IMR-90 (cell line): ENCODE measurements around the gene CACNB2. TPM values are rescaled to one million over a fixed set of nuclear protein-coding genes. Genes with fewer than 3 reads are reported as not detected.

Experiments
- ATAC-seq: fragments of 200-7000 bp; cut with Tn5 transposase; 2 replicates; pipeline ENCODE4 v1.9.1; 2020; ENCODE audit warnings: low read depth, mild to moderate bottlenecking, moderate library complexity
- BruUV-seq: library from RNA; stranded (reverse); fragments of 400-500 nt; replicated peaks from 2 replicates; lab custom pipeline; 2021; lab: Mats Ljungman, UMichigan
- CTCF ChIA-PET: fragments of 300-600 bp; formaldehyde crosslinking; extraction: SDS; loops from one replicate; lab custom pipeline; 2021; ENCODE audit warnings: antibody characterized with exemption; lab: Yijun Ruan, JAX
- POLR2A ChIA-PET: fragments of 300-600 bp; sonication (Branson Sonifier 250); formaldehyde crosslinking; loops from one replicate; lab custom pipeline; 2022; ENCODE audit warnings: antibody characterized with exemption; ENCODE audit not compliant: unreplicated experiment; lab: Charles Lee
- DNase-seq: peaks from one replicate; pipeline ENCODE4 v3.0.0; 2013
- H2AFZ ChIP-seq: replicated peaks from 2 replicates; pipeline ENCODE3; 2013; ENCODE audit warnings: low read length, mild to moderate bottlenecking; ENCODE audit not compliant: poor library complexity
- H2AK5ac ChIP-seq: 2 replicates; pipeline ENCODE4 v1.6.1; 2013; ENCODE audit warnings: low read depth, low read length, inconsistent platforms
- H2AK9ac ChIP-seq: replicated peaks from 2 replicates; pipeline ENCODE3; 2013; ENCODE audit warnings: mild to moderate bottlenecking, low read depth, low read length, moderate library complexity; ENCODE audit not compliant: poor library complexity
- H2BK120ac ChIP-seq: 2 replicates; pipeline ENCODE4 v1.6.1; 2013; ENCODE audit warnings: low read depth, low read length, inconsistent platforms
- H2BK15ac ChIP-seq: 3 replicates; pipeline ENCODE4 v1.6.1; 2013; ENCODE audit warnings: low read depth, low read length, inconsistent platforms
- H2BK20ac ChIP-seq: 2 replicates; pipeline ENCODE4 v1.6.1; 2013; ENCODE audit warnings: low read depth, mild to moderate bottlenecking, inconsistent platforms, low read length, moderate library complexity
- H2BK5ac ChIP-seq: 2 replicates; pipeline ENCODE4 v1.6.1; 2013; ENCODE audit warnings: mild to moderate bottlenecking, low read depth, low read length, inconsistent platforms; ENCODE audit not compliant: poor library complexity, severe bottlenecking
- H3K14ac ChIP-seq: replicated peaks from 2 replicates; pipeline ENCODE4 v1.6.1; 2013; ENCODE audit warnings: low read depth, low read length, inconsistent platforms
- H3K18ac ChIP-seq: 2 replicates; pipeline ENCODE4 v1.6.1; 2013; ENCODE audit warnings: low read depth, low read length, control low read depth
- H3K23ac ChIP-seq: 2 replicates; pipeline ENCODE4 v1.6.1; 2013; ENCODE audit warnings: low read depth, low read length, inconsistent platforms
- H3K27ac ChIP-seq: 2 replicates; pipeline ENCODE4 v1.5.1; 2013; ENCODE audit warnings: mild to moderate bottlenecking, control low read depth, low read length; ENCODE audit not compliant: insufficient read depth
- H3K27me3 ChIP-seq: 2 replicates; pipeline ENCODE4 v1.6.1; 2013; ENCODE audit warnings: low read length; ENCODE audit not compliant: control insufficient read depth, insufficient read depth
- H3K36me3 ChIP-seq: 2 replicates; pipeline ENCODE4 v1.6.1; 2013; ENCODE audit warnings: low read length, mixed read lengths; ENCODE audit not compliant: control insufficient read depth, insufficient read depth
- H3K4ac ChIP-seq: 2 replicates; pipeline ENCODE4 v1.6.1; 2013; ENCODE audit warnings: low read depth, low read length, inconsistent platforms
- H3K4me1 ChIP-seq: 2 replicates; pipeline ENCODE4 v1.6.1; 2013; ENCODE audit warnings: low read length, mixed read lengths; ENCODE audit not compliant: control insufficient read depth, insufficient read depth
- H3K4me2 ChIP-seq: 2 replicates; pipeline ENCODE4 v1.6.1; 2013; ENCODE audit warnings: low read depth, mild to moderate bottlenecking, control low read depth, low read length, moderate library complexity
- H3K4me3 ChIP-seq: 2 replicates; pipeline ENCODE4 v1.5.1; 2013; ENCODE audit warnings: low read depth, mild to moderate bottlenecking, control low read depth, low read length, moderate library complexity; ENCODE audit not compliant: insufficient read depth
- H3K56ac ChIP-seq: 2 replicates; pipeline ENCODE4 v1.6.1; 2013; ENCODE audit warnings: low read length, inconsistent platforms; ENCODE audit not compliant: insufficient read depth; ENCODE audit errors: extremely low read depth
- H3K79me1 ChIP-seq, 2 experiments: 2 replicates each; pipeline ENCODE4 v1.6.1; 2013; ENCODE audit warnings: low read length in 2 of 2, inconsistent platforms in 1 of 2, low read depth in 1 of 2
- H3K9ac ChIP-seq: 2 replicates; pipeline ENCODE4 v1.6.1; 2013; ENCODE audit warnings: low read depth, low read length, control low read depth
- H3K9me1 ChIP-seq: 2 replicates; pipeline ENCODE4 v1.6.1; 2013; ENCODE audit warnings: low read length, inconsistent platforms; ENCODE audit not compliant: insufficient read depth
- H3K9me3 ChIP-seq: 2 replicates; pipeline ENCODE4 v1.6.1; 2013; ENCODE audit warnings: low read length; ENCODE audit not compliant: control insufficient read depth, insufficient read depth
- H4K20me1 ChIP-seq: 2 replicates; pipeline ENCODE4 v1.6.1; 2013; ENCODE audit warnings: low read length, inconsistent platforms; ENCODE audit not compliant: insufficient read depth
- H4K5ac ChIP-seq: 2 replicates; pipeline ENCODE4 v1.6.1; 2013; ENCODE audit warnings: mild to moderate bottlenecking, low read depth, low read length, control low read depth
- H4K8ac ChIP-seq, 2 experiments: 2 replicates each; pipeline ENCODE4 v1.6.1; 2013; ENCODE audit warnings: low read depth in 2 of 2, low read length in 2 of 2, control low read depth in 1 of 2, inconsistent platforms in 1 of 2
- H4K91ac ChIP-seq: 2 replicates; pipeline ENCODE4 v1.6.1; 2013; ENCODE audit warnings: low read depth, low read length, inconsistent platforms; ENCODE audit not compliant: insufficient read depth
- BHLHE40 ChIP-seq: fragments of 150-350 bp; IDR thresholded peaks from 2 replicates; pipeline ENCODE4 v1.6.1; 2016; ENCODE audit warnings: mild to moderate bottlenecking, low read depth, low read length
- CHD1 ChIP-seq: IDR thresholded peaks from 2 replicates; pipeline ENCODE4 v1.6.1; 2012; ENCODE audit warnings: low read depth, low read length, improper control_type of control experiment
- CTCF ChIP-seq: conservative IDR thresholded peaks from 2 replicates; pipeline ENCODE4 v1.5.1; 2012; ENCODE audit warnings: mild to moderate bottlenecking, low read depth, low read length, improper control_type of control experiment
- FOS ChIP-seq: fragments of 150-350 bp; IDR thresholded peaks from 2 replicates; pipeline ENCODE4 v1.6.1; 2016; ENCODE audit warnings: low read depth, low read length
- MAFK ChIP-seq: IDR thresholded peaks from 2 replicates; pipeline ENCODE4 v1.6.1; 2012; ENCODE audit warnings: low read depth, low read length, improper control_type of control experiment
- MXI1 ChIP-seq: IDR thresholded peaks from 2 replicates; pipeline ENCODE4 v1.6.1; 2012; ENCODE audit warnings: low read depth, mild to moderate bottlenecking, low read length, moderate library complexity, borderline replicate concordance
- NFE2L2 ChIP-seq: fragments of 150-350 bp; IDR thresholded peaks from 2 replicates; pipeline ENCODE4 v1.6.1; 2016; ENCODE audit warnings: low read depth, mild to moderate bottlenecking, low read length
- POLR2A ChIP-seq: IDR thresholded peaks from 2 replicates; pipeline ENCODE4 v1.6.1; 2012; ENCODE audit warnings: mild to moderate bottlenecking, low read depth, low read length
- RAD21 ChIP-seq: IDR thresholded peaks from 2 replicates; pipeline ENCODE4 v1.6.1; 2012; ENCODE audit warnings: low read length, improper control_type of control experiment
- RCOR1 ChIP-seq: IDR thresholded peaks from 2 replicates; pipeline ENCODE4 v1.6.1; 2012; ENCODE audit warnings: mild to moderate bottlenecking, low read length, improper control_type of control experiment; ENCODE audit not compliant: insufficient replicate concordance
- RFX5 ChIP-seq: IDR thresholded peaks from 2 replicates; pipeline ENCODE4 v1.8.0; 2012; ENCODE audit warnings: low read depth, mild to moderate bottlenecking, low read length, moderate library complexity
- WGBS, 2 experiments: methylation state at CpG; one replicate each; pipeline versions ENCODE4 v1.1.5 to v1.1.7; 2013; ENCODE audit warnings: missing lambda C conversion rate in 2 of 2; ENCODE audit not compliant: insufficient read length in 1 of 2; ENCODE audit errors: extremely low coverage in 2 of 2; 5-methylcytosine and 5-hydroxymethylcytosine counted together
- dilution Hi-C: fragments of 300-500 bp; cut with HindIII; formaldehyde crosslinking; loops from one replicate; pipeline ENCODE4 v1.14.3; 2018; ENCODE audit warnings: low sequenced_read_pairs; ENCODE audit not compliant: unreplicated experiment
- in situ Hi-C: fragments of 300-500 bp; cut with MboI; formaldehyde crosslinking; loops from 3 replicates; pipeline ENCODE4 v1.14.3; 2019; ENCODE audit warnings: low sequenced_read_pairs, inconsistent platforms, mixed read lengths
- intact Hi-C: fragments of 100-400 bp; cut with micrococcal nuclease; formaldehyde crosslinking; loops from 2 replicates; pipeline ENCODE4 v1.10.0; 2022
- polyA plus RNA-seq, 3 experiments: library from polyadenylated mRNA; depleted of rRNA; stranded (reverse); fragments of >200 nt; gene quantifications; 2 replicates each; pipeline ENCODE4 v1.2.3, GENCODE V29; 2012; ENCODE audit warnings: low replicate concordance in 1 of 3
- total RNA-seq: library from RNA; depleted of rRNA; stranded (reverse); fragments of >200 nt; gene quantifications from 2 replicates; pipeline ENCODE4 v1.2.3, GENCODE V29; 2012

The CACNB2 gene
- total and polyA plus RNA-seq, 2 of the 4 experiments (the other 2 are of a cell fraction), result 0.36 TPM

GRCh38 chr10:18334116-18334867 is 194.1 kb downstream of the CACNB2 start:
- H3K18ac ChIP-seq, result no peak overlapping the region
- H3K14ac ChIP-seq, result 0 out of 2 replicates have a peak overlapping the region, but pooled peaks have one; percentile 13
- no peak overlapping the region for H3K27ac ChIP-seq
- peak; percentile 62 for ATAC-seq
- no peaks in the 10 kb centered on the region for H4K20me1 ChIP-seq
- H3K36me3 ChIP-seq, result no peaks in the 10 kb centered on the region
- no peak overlapping the region for H2BK5ac ChIP-seq
- H2AK5ac ChIP-seq, result no peak overlapping the region
- H3K9me3 ChIP-seq, result no peaks in the 10 kb centered on the region; the same call in 1 of the 2 replicates
- peak overlapping the region; percentile 75 for H2AFZ ChIP-seq
- H3K27me3 ChIP-seq, result no peaks in the 10 kb centered on the region
- H3K23ac ChIP-seq, result 0 out of 2 replicates have a peak overlapping the region, but pooled peaks have one; percentile 10
- peak overlapping the region; percentile 1; the same call in 1 of the 2 replicates for H2BK20ac ChIP-seq
- in situ Hi-C loops, result no loop called here
- H3K56ac ChIP-seq, result no peak overlapping the region
- POLR2A ChIA-PET, result interaction anchor here (0.6 kb wide), 1 partner anchor 411 kb away, joined by 18 read pairs; no protein-coding TSS in a partner anchor
- peak overlapping the region; percentile 25; the same call in 1 of the 2 replicates for H2BK120ac ChIP-seq
- intact Hi-C loops, result loop anchor here (5.0 kb wide), 1 partner anchor 33 kb away; no protein-coding TSS in a partner anchor
- peak overlapping the region; percentile 61 for H3K4me2 ChIP-seq
- TF ChIP-seq NFE2L2, result no peak
- no peak for TF ChIP-seq RAD21
- TF ChIP-seq BHLHE40, result no peak
- no peak for TF ChIP-seq MAFK
- no peak for TF ChIP-seq CHD1
- no peak for TF ChIP-seq RFX5
- TF ChIP-seq FOS, result no peak
- TF ChIP-seq RCOR1, result no peak
- TF ChIP-seq CTCF, result no peak
- TF ChIP-seq POLR2A, result no peak
- TF ChIP-seq MXI1, result no peak
- peak overlapping the region; percentile 0; the same call in 1 of the 2 replicates for H3K9ac ChIP-seq
- H3K79me1 ChIP-seq, result no peaks in the 10 kb centered on the region
- WGBS, 2 experiments, result no CpG with 5 or more reads among the region's 8 CpGs
- peaks cover 6% of the 10 kb centered on the region for H3K4me1 ChIP-seq
- no TSS peak for BruUV-seq
- CTCF ChIA-PET, result no interaction called here
- no peak overlapping the region for H2AK9ac ChIP-seq
- no peaks in the 10 kb centered on the region for H3K9me1 ChIP-seq
- 0 out of 4 replicates have a peak overlapping the region, but pooled peaks of 1 of the 2 experiments have one; percentile 12 for H4K8ac ChIP-seq
- no peak overlapping the region for H2BK15ac ChIP-seq
- H4K91ac ChIP-seq, result 0 out of 2 replicates have a peak overlapping the region, but pooled peaks have one; percentile 6
- no peak overlapping the region for H3K4ac ChIP-seq
- peak overlapping the region; percentile 19; the same call in 1 of the 2 replicates for H3K4me3 ChIP-seq
- DNase-seq, result peak; percentile 18
- H4K5ac ChIP-seq, result no peak overlapping the region
- dilution Hi-C loops, result no loop called here
